HepG2 (cell line): Measurements from ENCODE around the gene TBC1D20. TPM values are rescaled to one million over a fixed set of nuclear protein-coding genes. Genes with fewer than 3 reads are reported as not detected.

Experiments
- ATAC-seq: fragments of 200-7000 bp; cut with Tn5 transposase; 3 replicates; pipeline ENCODE4 v1.9.1; 2020; ENCODE audit warnings: mild to moderate bottlenecking, moderate library complexity
- BruUV-seq: library from RNA; stranded (reverse); fragments of 400-500 nt; replicated peaks from 2 replicates; lab custom pipeline; 2021; lab: Mats Ljungman, UMichigan
- CTCF ChIA-PET: fragments of 300-600 bp; formaldehyde crosslinking; extraction: SDS; loops from one replicate; lab custom pipeline; 2021; ENCODE audit warnings: low total read pairs, inconsistent platforms, low intra/inter-chr PET ratio; lab: Yijun Ruan, JAX
- POLR2A ChIA-PET: fragments of 350-600 bp; sonication (Branson Sonifier 250); formaldehyde crosslinking; loops from one replicate; lab custom pipeline; 2020; ENCODE audit warnings: antibody characterized with exemption, inconsistent platforms; lab: Yijun Ruan, JAX
- DNase-seq: peaks from one replicate; pipeline ENCODE4 v3.0.0-alpha.2; 2015; ENCODE audit warnings: low spot score
- FAIRE-seq: peaks from 3 replicates; lab custom pipeline; 2011; peaks lifted over from hg19 to GRCh38; lab: Jason Lieb, UNC
- H2AFZ ChIP-seq: one replicate; pipeline ENCODE4 v1.6.1; 2011; ENCODE audit warnings: low read length, inconsistent platforms
- H3K27ac ChIP-seq: fragments of 300-600 bp; 3 replicates; pipeline ENCODE4 v1.8.0; 2011; ENCODE audit warnings: mixed run types, mild to moderate bottlenecking, mixed read lengths, low read length, inconsistent platforms; ENCODE audit not compliant: insufficient read depth; ENCODE audit errors: extremely low read length
- H3K27me3 ChIP-seq, 2 experiments: fragments of 200-600 bp in 1 of 2; 2 replicates in 1 of 2; 3 replicates in 1 of 2; pipeline versions ENCODE4 v1.6.0 to v1.8.0; 2011; ENCODE audit warnings: low read length in 2 of 2, mild to moderate bottlenecking in 2 of 2, moderate library complexity in 2 of 2, inconsistent platforms in 1 of 2; ENCODE audit not compliant: insufficient read depth in 2 of 2, control insufficient read depth in 1 of 2
- H3K36me3 ChIP-seq, 2 experiments: fragments of 200-600 bp in 1 of 2; replicated peaks in 1 of 2; 2 replicates in 1 of 2; 3 replicates in 1 of 2; pipeline versions ENCODE4 v1.5.1 to v1.8.0; 2011; ENCODE audit warnings: low read length in 2 of 2, inconsistent platforms in 1 of 2; ENCODE audit not compliant: insufficient read depth in 2 of 2, control insufficient read depth in 1 of 2
- H3K4me1 ChIP-seq: 2 replicates; pipeline ENCODE4 v1.5.1; 2012; ENCODE audit warnings: low read length, inconsistent platforms; ENCODE audit not compliant: insufficient read depth
- H3K4me2 ChIP-seq: 2 replicates; pipeline ENCODE4 v1.6.0; 2011; ENCODE audit warnings: low read depth, low read length, inconsistent platforms
- H3K4me3 ChIP-seq, 3 experiments: fragments of 200-600 bp in 1 of 3; sonication (generic), shearing (Covaris generic) in 1 of 3; replicated peaks in 1 of 3; 2 replicates each; pipeline ENCODE4 v1.5.1; 2011 to 2016; ENCODE audit warnings: low read length in 3 of 3, inconsistent platforms in 2 of 3, low read depth in 2 of 3, mild to moderate bottlenecking in 2 of 3, control low read depth in 1 of 3, mixed read lengths in 1 of 3; ENCODE audit not compliant: insufficient read depth in 1 of 3
- H3K79me2 ChIP-seq: one replicate; pipeline ENCODE4 v1.6.1; 2011; ENCODE audit warnings: low read length, inconsistent platforms; ENCODE audit not compliant: insufficient read depth
- H3K9ac ChIP-seq: 2 replicates; pipeline ENCODE4 v1.6.0; 2011; ENCODE audit warnings: mild to moderate bottlenecking, low read depth, low read length, inconsistent platforms; ENCODE audit not compliant: insufficient read depth
- H3K9me3 ChIP-seq: 2 replicates; pipeline ENCODE4 v1.5.1; 2012; ENCODE audit warnings: mild to moderate bottlenecking, low read length
- H4K20me1 ChIP-seq: 2 replicates; pipeline ENCODE4 v1.6.0; 2011; ENCODE audit warnings: inconsistent platforms, mild to moderate bottlenecking, low read length, moderate library complexity; ENCODE audit not compliant: insufficient read depth
- CBX1 ChIP-seq: IDR thresholded peaks from one replicate; pipeline ENCODE4 v1.6.1; 2016; ENCODE audit warnings: antibody characterized with exemption, low read depth
- EEA1 ChIP-seq: sonication (generic); formaldehyde crosslinking; IDR thresholded peaks from 2 replicates; pipeline ENCODE4 v1.5.1; 2020; ENCODE audit warnings: mild to moderate bottlenecking, missing genetic modification reagents, borderline replicate concordance
- GLI4 ChIP-seq: sonication (generic); formaldehyde crosslinking; IDR thresholded peaks from 2 replicates; pipeline ENCODE4 v1.5.1; 2020; ENCODE audit warnings: missing genetic modification reagents, mild to moderate bottlenecking, moderate library complexity, borderline replicate concordance
- HNRNPH1 ChIP-seq: fragments of 200-400 bp; formaldehyde crosslinking; optimal IDR thresholded peaks from 2 replicates; pipeline ENCODE3; 2017; ENCODE audit warnings: mild to moderate bottlenecking, low read depth, low read length
- IRF1 ChIP-seq: sonication (generic); formaldehyde crosslinking; IDR thresholded peaks from 2 replicates; pipeline ENCODE4 v1.4.0; 2020; ENCODE audit warnings: low read depth, mild to moderate bottlenecking, missing genetic modification reagents
- JUN ChIP-seq: sonication (generic); formaldehyde crosslinking; IDR thresholded peaks from 2 replicates; pipeline ENCODE4 v1.4.0; 2020; ENCODE audit warnings: mild to moderate bottlenecking, missing genetic modification reagents
- KLF12 ChIP-seq: sonication (generic); formaldehyde crosslinking; IDR thresholded peaks from 2 replicates; pipeline ENCODE4 v1.4.0; 2020; ENCODE audit warnings: missing genetic modification reagents, borderline replicate concordance
- PAWR ChIP-seq: sonication (generic); formaldehyde crosslinking; IDR thresholded peaks from 2 replicates; pipeline ENCODE4 v1.4.0; 2020; ENCODE audit warnings: missing genetic modification reagents, mild to moderate bottlenecking, borderline replicate concordance
- RBM22 ChIP-seq: fragments of 200-400 bp; formaldehyde crosslinking; optimal IDR thresholded peaks from 2 replicates; pipeline ENCODE3; 2017; ENCODE audit warnings: mild to moderate bottlenecking, low read length, moderate library complexity
- ZBTB20 ChIP-seq: sonication (generic); formaldehyde crosslinking; IDR thresholded peaks from 2 replicates; pipeline ENCODE4 v1.8.1; 2023; ENCODE audit warnings: missing genetic modification reagents, low read depth, mild to moderate bottlenecking, borderline replicate concordance
- ZFP36L1 ChIP-seq: sonication (generic); formaldehyde crosslinking; IDR thresholded peaks from 2 replicates; pipeline ENCODE4 v1.8.0; 2022; ENCODE audit warnings: mild to moderate bottlenecking, missing genetic modification reagents, moderate library complexity
- ZNF282 ChIP-seq: fragments of 450-650 bp; IDR thresholded peaks from 2 replicates; pipeline ENCODE4 v1.6.1; 2018; ENCODE audit not compliant: partially characterized antibody
- ZNF317 ChIP-seq: sonication (generic); formaldehyde crosslinking; IDR thresholded peaks from 2 replicates; pipeline ENCODE4 v1.5.0; 2020; ENCODE audit warnings: mild to moderate bottlenecking, missing genetic modification reagents
- ZNF333 ChIP-seq: sonication (generic); formaldehyde crosslinking; IDR thresholded peaks from 2 replicates; pipeline ENCODE4 v1.4.0; 2020; ENCODE audit warnings: mild to moderate bottlenecking, missing genetic modification reagents, borderline replicate concordance
- WGBS: methylation state at CpG from one replicate; pipeline ENCODE4 v1.1.6; 2017; ENCODE audit warnings: low lambda C conversion rate; 5-methylcytosine and 5-hydroxymethylcytosine counted together
- in situ Hi-C: cut with HindIII; loops from 2 replicates; pipeline ENCODE4 v1.10.0; 2017; ENCODE audit warnings: low pct_unique_long_range_greater_than_20kb; ENCODE audit not compliant: extremely low pct_ligation_motif_present
- intact Hi-C: fragments of 100-400 bp; cut with micrococcal nuclease; formaldehyde crosslinking; loops from one replicate; pipeline ENCODE4 v1.10.0; 2022; ENCODE audit not compliant: unreplicated experiment
- polyA plus RNA-seq, 8 experiments: library from polyadenylated mRNA; depleted of rRNA in 3 of 8; stranded (reverse) in 7 of 8; unstranded in 1 of 8; fragments of >200 nt; fragmentation: Illumina TruSeq in 4 of 8; extraction: Trizol in 4 of 8; gene quantifications; 2 replicates each; pipeline versions ENCODE4 v1.2.1 to v1.2.3, GENCODE V29; 2011 to 2016; ENCODE audit warnings: low read depth in 4 of 8, missing spikeins in 1 of 8, mixed read lengths in 1 of 8; ENCODE audit not compliant: insufficient read depth in 1 of 8
- total RNA-seq, 5 experiments: library from RNA; depleted of rRNA; stranded (reverse); fragments of >200 nt; fragmentation: Illumina TruSeq; extraction: Trizol; gene quantifications; 2 replicates each; pipeline ENCODE4 v1.2.3, GENCODE V29; 2016; ENCODE audit warnings: low read depth in 1 of 5
- TF ChIP-seq, protein P1 (sequence below): sonication (generic); formaldehyde crosslinking; IDR thresholded peaks from 2 replicates; pipeline ENCODE4 v1.8.0; 2022; ENCODE audit warnings: missing genetic modification reagents, mild to moderate bottlenecking, inconsistent platforms, borderline replicate concordance
- TF ChIP-seq, protein P2 (sequence below), 2 experiments: sonication (generic) in 1 of 2; formaldehyde crosslinking in 1 of 2; IDR thresholded peaks; 2 replicates each; pipeline versions ENCODE4 v1.4.0 to v1.6.1; 2018 to 2020; ENCODE audit warnings: missing genetic modification reagents in 2 of 2, borderline replicate concordance in 1 of 2, low read depth in 1 of 2, mild to moderate bottlenecking in 1 of 2, missing biosample characterization in 1 of 2
- TF ChIP-seq, protein P3 (sequence below): sonication (generic); formaldehyde crosslinking; IDR thresholded peaks from 2 replicates; pipeline ENCODE4 v1.9.0; 2022; ENCODE audit warnings: low read depth, missing genetic modification reagents

Gene TBC1D20
- total and polyA plus RNA-seq, 2 of the 13 experiments (the other 11 are each of a cell fraction or from before 2014, with no cell fraction given) = 36.6 to 47.1 TPM

DNA sequence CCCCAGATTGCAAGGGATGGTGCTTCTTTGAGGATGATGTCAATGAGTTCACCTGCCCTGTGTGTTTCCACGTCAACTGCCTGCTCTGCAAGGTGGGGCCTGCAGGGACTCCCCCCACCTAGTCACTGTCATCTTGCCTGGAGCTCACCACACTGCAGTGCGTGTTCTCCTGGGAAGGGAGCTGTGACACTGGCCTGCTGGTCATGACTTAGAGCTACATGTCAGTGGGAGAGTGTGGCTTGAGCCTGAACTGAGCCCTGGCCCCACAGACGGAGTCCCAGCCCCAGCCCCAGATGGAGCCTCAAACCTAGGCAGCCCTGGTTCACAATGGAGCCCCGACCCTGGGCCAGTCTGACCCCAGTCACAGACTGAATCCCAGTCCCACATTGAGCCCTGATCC, 34.9 kb downstream of the TBC1D20 start (continued):
- TF ChIP-seq, protein P1, sequence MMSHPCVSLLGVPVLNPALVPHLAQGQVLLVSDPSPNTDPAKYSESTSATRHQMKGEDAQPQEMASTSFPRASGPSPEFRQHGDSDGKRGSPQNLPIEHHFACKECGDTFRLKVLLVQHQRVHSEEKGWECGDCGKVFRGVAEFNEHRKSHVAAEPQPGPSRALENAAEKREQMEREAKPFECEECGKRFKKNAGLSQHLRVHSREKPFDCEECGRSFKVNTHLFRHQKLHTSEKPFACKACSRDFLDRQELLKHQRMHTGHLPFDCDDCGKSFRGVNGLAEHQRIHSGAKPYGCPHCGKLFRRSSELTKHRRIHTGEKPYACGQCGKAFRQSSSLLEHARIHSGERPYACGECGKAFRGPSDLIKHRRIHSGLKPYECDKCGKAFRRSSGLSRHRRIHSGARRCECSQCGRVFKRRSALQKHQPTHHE (CRISPR knock-in tag) = no peak
- no peak for TF ChIP-seq ZNF282
- no peak for TF ChIP-seq JUN (CRISPR knock-in tag)
- no peak for TF ChIP-seq EEA1 (CRISPR knock-in tag)

GRCh38 chr20:426566-426965, 35.8 kb downstream of the TBC1D20 start:
- Histone ChIP-seq H3K9me3 (no peaks in the 10 kb centered on the region), H3K4me3 (no peak overlapping the region), H2AFZ (no peak overlapping the region), H3K27ac (no peak overlapping the region), H3K4me1 (no peaks in the 10 kb centered on the region), H3K79me2 (no peaks in the 10 kb centered on the region), H3K36me3 (peaks cover 41 to 77% of the 10 kb centered on the region in 2 experiments), H3K4me2 (no peak overlapping the region), H3K9ac (no peak overlapping the region), H3K27me3 (no peaks in the 10 kb centered on the region), H4K20me1 (no peaks in the 10 kb centered on the region)
- ATAC-seq (no peak), DNase-seq (no peak), FAIRE-seq (no peak)
- intact Hi-C loops (no loop called here), in situ Hi-C loops (no loop called here)
- ChIA-PET CTCF (no interaction called here), POLR2A (interaction anchor here (1.0 to 3.1 kb wide), 4 partner anchors 19 to 64 kb away, joined by 3 to 13 read pairs (median 6); partner anchors contain the start of gene TRIB3)
- WGBS = 96% methylated on average over 2 of the region's 2 CpGs
- no TSS peak for BruUV-seq
- TF ChIP-seq CBX1 (no peak), ZBTB20 (no peak), GLI4 (CRISPR knock-in tag) (no peak), HNRNPH1 (no peak), ZNF317 (no peak), RBM22 (no peak), IRF1 (CRISPR knock-in tag) (no peak), PAWR (CRISPR knock-in tag) (no peak), KLF12 (no peak), ZFP36L1 (no peak), ZNF333 (no peak)
- TF ChIP-seq, protein P2, sequence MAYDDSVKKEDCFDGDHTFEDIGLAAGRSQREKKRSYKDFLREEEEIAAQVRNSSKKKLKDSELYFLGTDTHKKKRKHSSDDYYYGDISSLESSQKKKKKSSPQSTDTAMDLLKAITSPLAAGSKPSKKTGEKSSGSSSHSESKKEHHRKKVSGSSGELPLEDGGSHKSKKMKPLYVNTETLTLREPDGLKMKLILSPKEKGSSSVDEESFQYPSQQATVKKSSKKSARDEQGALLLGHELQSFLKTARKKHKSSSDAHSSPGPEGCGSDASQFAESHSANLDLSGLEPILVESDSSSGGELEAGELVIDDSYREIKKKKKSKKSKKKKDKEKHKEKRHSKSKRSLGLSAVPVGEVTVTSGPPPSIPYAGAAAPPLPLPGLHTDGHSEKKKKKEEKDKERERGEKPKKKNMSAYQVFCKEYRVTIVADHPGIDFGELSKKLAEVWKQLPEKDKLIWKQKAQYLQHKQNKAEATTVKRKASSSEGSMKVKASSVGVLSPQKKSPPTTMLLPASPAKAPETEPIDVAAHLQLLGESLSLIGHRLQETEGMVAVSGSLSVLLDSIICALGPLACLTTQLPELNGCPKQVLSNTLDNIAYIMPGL (CRISPR knock-in tag; IDR thresholded peaks at IDR 0.05; ENCODE audit: borderline replicate concordance in 1 of 2, low read depth in 1 of 2) = no peak
- TF ChIP-seq, protein P3, sequence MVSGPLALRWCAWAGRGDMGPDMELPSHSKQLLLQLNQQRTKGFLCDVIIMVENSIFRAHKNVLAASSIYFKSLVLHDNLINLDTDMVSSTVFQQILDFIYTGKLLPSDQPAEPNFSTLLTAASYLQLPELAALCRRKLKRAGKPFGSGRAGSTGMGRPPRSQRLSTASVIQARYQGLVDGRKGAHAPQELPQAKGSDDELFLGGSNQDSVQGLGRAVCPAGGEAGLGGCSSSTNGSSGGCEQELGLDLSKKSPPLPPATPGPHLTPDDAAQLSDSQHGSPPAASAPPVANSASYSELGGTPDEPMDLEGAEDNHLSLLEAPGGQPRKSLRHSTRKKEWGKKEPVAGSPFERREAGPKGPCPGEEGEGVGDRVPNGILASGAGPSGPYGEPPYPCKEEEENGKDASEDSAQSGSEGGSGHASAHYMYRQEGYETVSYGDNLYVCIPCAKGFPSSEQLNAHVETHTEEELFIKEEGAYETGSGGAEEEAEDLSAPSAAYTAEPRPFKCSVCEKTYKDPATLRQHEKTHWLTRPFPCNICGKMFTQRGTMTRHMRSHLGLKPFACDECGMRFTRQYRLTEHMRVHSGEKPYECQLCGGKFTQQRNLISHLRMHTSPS = no peak
